GM19455 (cell line): ENCODE measurements around the gene PRAMEF15.
"Not testable (repeated sequence)": the region's sequence is repeated elsewhere in the genome, so short reads cannot be mapped to it uniquely, and the experiment has no call there.

Source experiments
- ATAC-seq: cut with Tn5 transposase; IDR thresholded peaks from one replicate; pipeline ENCODE4 v1.9.1; 2021; ENCODE audit not compliant: unreplicated experiment

The PRAMEF15 gene

DNA sequence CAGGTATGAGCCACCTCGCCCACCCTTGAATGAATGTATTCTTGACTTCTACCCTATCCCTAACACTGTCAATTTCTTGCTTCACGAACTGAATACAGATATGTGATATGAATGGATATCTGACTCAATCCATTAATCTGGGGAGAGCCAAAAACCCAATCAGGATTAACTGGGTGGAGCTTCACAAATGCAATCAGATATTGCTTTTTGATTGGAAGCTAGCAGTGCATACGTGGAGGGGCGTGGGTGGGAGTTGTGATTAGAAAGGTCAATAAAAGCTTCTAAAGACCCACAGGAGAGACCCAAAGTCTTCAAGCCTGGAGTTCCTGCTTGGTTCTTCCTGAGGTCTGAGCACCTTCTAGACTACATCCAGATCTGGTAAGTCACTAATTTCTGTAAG, at the start of gene PRAMEF15:
PRAMEF15 (plus strand) TSS at position 301 of the 400 bp plus-strand sequence. CDS start 2,827 bp downstream, outside the sequence.
- ATAC-seq, result not testable (repeated sequence)

DNA sequence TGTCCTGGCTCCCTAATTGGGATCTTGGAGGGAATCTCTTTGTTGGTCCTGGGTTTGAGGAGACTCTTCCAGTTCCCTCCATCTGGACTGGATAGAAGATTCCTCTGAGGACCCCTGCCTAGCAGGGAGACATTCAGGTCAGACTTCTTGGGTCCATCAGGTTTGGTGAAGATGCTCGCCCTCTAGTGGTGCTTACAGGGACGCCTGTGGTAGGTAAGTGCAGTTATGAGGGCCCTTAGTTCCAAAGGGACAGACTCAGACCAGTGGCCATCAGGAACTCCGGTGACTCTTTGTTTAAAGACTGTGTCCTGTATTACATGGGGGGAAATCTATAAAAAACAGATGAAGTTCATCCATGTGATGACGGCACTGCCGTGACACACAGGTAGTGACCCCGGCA, 38.4 kb upstream of the PRAMEF15 start:
- not testable (repeated sequence) for ATAC-seq

DNA sequence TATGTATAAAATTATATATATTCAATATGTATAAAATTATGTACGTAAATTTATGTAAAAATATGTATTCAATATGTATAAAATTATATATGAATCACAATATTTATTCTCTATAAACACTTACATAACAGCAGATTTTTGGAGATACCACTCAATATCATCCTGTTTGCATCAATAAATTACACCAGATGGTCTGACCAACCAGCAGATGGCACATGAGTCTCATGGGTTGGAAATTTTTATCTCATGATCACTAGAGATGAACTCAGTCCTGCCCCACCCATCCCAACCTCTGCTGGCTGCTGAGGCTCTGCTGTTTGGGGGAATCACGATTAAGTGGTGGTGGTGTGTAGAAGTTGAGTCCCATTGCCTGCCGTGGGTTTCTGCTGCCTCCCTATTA, 35.8 kb upstream of the PRAMEF15 start:
- ATAC-seq, result not testable (repeated sequence)

DNA sequence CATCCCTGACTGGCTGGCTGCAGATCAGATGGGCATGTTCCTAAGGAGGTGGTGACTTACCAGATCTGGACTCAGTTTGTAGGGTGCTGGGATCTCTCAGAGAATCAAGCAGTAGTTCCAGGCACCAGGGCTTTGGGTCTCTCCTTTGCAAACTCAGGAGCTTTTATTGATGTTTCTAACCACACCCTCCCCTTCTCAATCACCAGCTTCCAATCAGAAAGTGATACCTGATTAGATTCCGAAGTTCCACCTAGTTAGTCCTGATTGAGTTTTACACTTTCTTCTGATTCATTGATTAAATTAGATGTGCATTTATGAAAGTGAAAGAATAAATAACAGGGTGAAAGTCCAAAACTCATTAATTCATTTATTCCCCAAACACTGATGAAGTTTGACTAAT, 30.3 kb upstream of the PRAMEF15 start, which contains the start of gene PRAMEF8:
PRAMEF8 (minus strand) TSS at position 101 of the 400 bp plus-strand sequence. CDS start 1,046 bp downstream, outside the sequence.
- not testable (repeated sequence) for ATAC-seq

DNA sequence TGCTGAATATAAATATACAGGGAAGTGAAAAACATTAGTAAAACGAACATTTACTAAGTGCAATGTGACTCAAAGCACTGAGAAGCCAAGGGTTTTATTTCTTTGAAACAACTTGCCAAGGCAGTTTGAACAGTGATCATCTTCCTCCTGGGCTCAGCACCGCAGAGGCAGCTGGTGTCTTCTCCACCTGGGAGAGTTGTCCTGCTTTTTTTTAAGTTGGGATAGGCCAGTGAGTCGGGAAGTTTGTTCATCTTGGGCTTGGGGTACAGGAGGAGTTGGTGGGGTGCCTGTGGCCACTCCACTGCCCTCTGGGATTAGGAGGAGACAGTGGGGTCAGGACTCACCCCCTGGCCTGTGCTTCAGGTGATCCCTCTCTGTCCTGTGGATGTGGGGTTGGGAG, 26.4 kb upstream of the PRAMEF15 start:
- ATAC-seq, result not testable (repeated sequence)

DNA sequence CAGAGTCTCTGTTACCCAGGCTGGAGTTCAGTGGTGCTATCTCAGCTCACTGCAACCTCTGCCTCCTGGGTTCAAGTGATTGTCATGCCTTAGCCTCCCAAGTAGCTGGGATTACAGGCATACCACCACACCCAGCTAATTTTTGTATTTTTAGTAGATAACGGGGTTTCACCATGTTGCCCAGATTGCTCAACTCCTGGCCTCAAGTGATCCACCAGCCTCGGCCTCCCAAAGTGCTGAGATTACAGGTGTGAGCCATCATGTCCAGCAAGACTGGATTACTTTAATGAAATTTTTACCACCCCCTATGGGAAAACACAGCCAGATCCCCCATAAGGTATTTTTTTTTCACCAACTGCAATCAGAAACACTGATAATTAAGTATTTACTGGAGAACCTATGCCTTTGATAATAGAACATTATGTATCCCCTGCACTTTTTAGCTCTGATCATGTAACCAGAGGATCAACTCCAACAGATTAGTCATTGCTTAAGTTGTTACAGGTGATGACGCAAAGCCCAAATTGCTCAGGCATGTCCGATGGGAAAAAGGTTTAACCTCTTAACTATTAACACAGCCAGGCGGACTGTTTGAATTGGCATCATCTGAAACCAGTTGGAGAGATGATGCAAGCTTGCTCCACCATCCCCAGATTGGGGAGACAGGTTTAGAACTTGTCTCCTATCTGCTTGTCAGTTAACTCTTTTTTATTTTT, 18.0 kb upstream of the PRAMEF15 start:
- not testable (repeated sequence) for ATAC-seq

DNA sequence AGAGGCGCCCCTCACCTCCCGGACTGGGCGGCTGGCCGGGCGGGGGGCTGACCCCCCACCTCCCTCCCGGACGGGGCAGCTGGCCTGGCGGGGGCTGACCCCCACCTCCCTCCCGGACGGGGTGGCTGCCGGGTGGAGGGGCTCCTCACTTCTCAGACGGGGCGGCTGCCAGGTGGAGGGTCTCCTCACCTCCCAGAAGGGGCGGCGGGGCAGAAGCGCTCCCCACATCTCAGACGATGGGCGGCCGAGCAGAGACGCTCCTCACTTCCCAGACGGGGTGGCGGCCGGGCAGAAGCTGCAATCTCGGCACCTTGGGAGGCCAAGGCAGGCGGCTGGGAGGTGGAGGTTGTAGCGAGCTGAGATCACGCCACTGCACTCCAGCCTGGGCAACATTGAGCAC, 16.7 kb upstream of the PRAMEF15 start:
- ATAC-seq, result not testable (repeated sequence)

DNA sequence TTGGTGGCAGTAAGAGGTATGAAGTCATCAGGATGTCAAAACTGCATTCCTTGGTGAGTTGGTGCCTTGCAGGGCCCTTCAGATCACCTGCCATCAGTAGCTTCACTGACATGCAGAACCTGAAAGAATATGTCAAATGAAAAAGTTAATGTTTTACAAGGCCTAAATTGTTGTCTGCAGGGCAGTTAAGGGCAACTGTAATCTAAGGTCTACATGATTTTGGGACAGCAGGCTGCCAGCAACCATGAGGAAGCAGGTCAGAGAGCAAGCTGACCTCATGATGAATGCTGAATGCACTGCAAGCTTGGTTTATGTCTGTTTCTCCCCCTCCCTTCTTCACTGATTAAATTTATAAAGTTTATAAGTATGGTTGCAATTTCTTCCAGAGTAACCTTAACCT, 13.2 kb upstream of the PRAMEF15 start:
- not testable (repeated sequence) for ATAC-seq

DNA sequence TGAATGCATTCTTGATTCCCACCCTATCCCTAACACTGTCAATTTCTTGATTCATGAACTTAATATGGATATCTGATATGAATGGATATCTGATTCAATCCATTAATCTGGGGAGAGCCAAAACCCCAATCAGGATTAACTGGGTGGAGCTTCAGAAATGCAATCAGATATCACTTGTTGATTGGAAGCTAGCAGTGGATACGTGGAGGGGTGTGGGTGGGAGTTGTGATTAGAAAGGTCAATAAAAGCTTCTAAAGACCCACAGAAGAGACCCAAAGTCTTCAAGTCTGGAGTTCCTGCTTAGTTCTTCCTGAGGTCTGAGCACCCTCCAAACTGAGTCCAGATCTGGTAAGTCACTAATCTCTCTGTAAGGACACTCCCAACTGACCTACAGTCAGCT, 12.1 kb upstream of the PRAMEF15 start, which contains the start of gene PRAMEF33:
PRAMEF33 (plus strand) TSS at position 301 of the 400 bp plus-strand sequence. CDS start 2,416 bp downstream, outside the sequence.
- ATAC-seq, result not testable (repeated sequence)

DNA sequence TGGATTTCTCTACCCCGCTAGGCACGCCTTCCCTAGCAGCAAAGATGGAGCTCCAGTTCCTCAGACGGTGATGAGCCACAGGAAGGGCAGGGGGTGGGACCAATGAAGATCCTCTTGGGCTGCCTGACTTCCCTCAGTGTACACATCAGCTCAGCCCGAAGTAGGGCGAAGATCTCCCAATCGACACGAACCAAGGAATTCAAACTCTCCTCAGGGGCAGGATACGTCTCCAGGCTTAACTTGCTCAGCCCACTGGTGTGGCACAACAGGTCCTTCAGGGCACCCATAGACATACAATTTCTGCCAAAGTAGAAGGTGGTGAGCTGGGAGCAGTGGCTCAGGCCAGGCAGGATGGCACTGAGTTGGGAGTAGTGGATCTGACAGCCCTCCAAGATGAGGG, 27.1 kb downstream of the PRAMEF15 start:
- ATAC-seq, result not testable (repeated sequence)

DNA sequence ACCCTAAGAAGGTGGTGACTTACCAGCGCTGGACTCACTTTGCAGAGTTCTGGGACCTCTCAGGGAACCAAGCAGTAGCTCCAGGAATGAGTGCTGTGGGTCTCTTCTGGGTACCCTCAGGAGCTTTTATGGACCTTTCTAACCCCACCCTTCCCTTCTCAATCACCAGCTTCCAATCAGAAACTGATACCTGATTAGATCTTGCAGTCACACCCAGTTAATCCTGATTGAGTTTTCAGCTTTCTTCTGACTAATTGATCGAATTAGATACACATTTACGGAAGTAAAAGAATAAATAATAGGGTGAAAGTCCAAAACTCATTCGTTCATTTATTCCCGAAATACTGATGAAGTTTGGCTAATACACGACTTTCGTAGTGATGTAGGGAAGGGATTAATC, 31.7 kb downstream of the PRAMEF15 start, which contains the start of gene PRAMEF14:
PRAMEF14 (minus strand) TSS at position 101 of the 400 bp plus-strand sequence. CDS start 1,820 bp downstream, outside the sequence.
- not testable (repeated sequence) for ATAC-seq

DNA sequence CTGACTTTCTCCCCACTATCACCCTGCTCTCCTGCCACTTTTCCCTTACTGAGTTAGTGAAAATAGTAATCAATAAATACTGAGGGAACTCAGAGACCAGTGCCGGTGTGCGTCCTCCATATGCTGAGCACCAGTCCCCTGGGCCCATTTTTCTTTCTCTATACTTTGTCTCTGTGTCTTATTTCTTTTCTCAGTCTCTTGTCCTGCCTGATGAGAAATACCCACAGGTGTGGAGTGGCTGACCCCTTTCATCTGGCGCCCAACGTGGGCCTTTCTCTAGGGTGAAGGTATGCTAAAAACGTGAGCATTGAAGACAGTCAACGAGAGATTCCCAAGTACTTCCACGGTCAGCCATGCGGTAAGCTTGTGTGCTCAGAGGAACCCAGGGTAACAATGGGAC, 38.1 kb downstream of the PRAMEF15 start:
- ATAC-seq, result not testable (repeated sequence)

DNA sequence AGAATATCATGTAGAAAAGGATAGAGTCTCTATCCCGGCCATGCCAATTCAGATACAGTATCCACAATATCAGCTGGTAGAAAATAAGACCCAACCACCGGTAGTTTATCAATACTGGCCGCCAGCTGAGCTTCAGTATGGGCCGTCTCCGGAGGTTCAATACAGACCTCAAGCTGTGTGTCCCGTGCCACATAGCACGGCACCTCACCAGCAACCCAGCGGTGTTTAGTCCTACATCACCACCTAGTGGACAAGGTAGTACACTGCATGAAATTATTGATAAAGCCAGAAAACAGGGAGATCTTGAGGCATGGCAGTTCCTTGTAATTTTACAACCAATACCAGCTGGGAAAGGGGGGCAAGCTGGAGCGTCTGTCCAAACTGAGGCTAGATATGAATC, 39.1 kb downstream of the PRAMEF15 start:
- not testable (repeated sequence) for ATAC-seq

DNA sequence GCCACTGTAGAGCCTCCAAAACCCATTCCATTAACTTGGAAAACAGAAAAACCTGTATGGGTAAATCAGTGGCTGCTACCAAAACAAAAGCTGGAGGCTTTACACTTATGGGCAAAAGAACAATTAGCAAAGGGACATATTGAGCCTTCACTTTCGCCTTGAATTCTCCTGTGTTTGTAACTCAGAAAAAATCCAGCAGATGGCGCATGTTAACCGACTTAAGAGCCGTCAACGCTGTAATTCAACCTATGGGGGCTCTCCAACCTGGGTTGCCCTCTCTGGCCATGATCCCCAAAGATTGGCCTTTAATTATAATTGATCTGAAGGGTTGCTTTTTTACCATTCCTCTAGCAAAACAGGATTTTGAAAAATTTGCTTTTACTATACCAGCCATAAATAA, 41.4 kb downstream of the PRAMEF15 start:
- not testable (repeated sequence) for ATAC-seq

DNA sequence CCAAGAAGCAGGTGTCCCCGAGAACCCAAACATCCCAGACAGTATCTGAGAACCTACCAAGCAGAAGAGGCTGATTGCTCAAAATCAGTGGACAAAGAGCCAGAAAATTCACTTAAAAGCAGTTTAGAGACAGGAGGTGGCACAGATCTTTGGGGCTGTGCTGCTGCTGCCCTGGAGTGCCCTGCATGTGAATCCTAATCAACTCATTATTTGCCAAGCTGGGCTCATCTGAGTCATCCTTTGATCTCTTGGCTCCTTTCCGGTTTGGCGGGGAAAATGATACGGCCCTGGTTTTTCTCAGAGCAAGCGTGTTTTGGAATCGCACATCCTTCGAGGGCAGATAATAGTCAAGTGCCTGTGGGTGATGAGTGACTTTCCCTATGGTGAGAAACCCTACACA, 47.0 kb downstream of the PRAMEF15 start:
- ATAC-seq, result not testable (repeated sequence)

DNA sequence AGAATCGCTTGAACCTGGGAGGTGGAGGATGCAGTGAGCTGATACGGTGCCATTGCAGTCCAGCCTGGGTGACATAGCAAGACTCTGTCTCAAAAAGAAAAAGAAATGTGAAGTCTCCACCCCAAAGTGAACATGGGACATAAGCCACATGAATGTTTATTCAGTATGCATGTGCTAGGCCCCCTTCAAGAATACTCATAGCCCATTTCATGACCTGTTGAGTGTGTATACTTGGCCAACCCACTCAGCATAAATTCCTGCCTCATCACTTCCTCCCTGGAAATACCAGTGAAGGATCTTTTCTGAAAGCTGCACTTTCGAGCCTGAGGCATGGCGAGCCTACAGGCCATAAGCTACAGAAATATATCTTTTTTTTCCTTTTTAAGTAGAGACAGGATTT, 49.5 kb downstream of the PRAMEF15 start:
- not testable (repeated sequence) for ATAC-seq

DNA sequence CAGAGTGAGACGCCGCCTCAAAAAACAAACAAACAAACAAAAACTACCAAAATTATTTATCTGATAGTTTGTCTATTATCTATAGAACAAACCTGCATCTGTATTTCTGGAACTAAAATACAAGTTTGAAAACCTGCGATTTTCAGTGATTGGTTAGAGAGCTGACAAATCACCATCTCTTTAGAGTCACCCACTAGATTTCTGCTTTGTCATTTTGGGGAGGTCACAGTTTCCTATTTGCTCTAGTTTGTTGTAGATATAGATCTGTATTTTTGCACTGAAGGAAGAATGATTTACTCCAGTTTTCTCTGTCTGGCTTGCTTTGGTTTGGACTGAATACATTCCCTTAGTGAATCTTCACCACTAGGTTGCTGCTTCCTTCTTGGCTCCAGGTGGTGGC, 51.2 kb downstream of the PRAMEF15 start:
- ATAC-seq, result not testable (repeated sequence)

DNA sequence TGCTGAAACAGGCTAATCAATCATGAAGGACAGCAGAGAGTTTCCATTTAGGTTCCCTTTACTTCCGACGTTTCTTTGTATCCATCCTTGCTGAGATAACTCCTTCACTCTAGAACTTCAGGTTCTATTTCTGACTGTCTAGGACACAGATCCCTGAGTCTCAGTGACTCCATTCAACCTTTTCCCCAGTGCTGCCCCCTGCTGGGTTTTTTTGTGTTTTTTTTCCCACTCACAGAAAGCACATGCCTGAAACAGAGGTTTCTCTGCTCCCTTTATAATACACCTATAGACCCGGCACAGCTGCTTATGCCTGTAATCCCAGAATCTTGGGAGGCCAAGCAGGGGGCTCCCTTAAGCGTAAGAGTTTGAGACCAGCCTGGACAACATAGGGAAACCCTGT, 53.2 kb downstream of the PRAMEF15 start:
- not testable (repeated sequence) for ATAC-seq
